ENCODE results near the gene DOK1.

DOK1 gene

GRCh38 chr2:74511104-74511989, 43.2 kb upstream of the DOK1 start:
- Mint-ChIP-seq H3K9me3 (no peaks in the 10 kb centered on the region), H3K27me3 (ENCODE audit: low read depth) (peaks cover 98% of the 10 kb centered on the region), H3K27ac (no peak overlapping the region), H3K36me3 (ENCODE audit: low read depth) (peaks cover 13% of the 10 kb centered on the region), H3K4me3 (no peak overlapping the region), H3K4me1 (peaks cover 17% of the 10 kb centered on the region)
- TF ChIP-seq CTCF (IDR thresholded peaks at IDR 0.05; ENCODE audit: unreplicated experiment in 3 of 3): no peak

GRCh38 chr2:74512744-74513604, 41.5 kb upstream of the DOK1 start:
- Mint-ChIP-seq H3K27me3 (ENCODE audit: low read depth) (peaks cover 99% of the 10 kb centered on the region), H3K4me1 (peaks cover 4% of the 10 kb centered on the region), H3K4me3 (peak overlapping the region in 1 of 3 experiments; percentile 31), H3K27ac (no peak overlapping the region), H3K9me3 (no peaks in the 10 kb centered on the region), H3K36me3 (ENCODE audit: low read depth) (no peaks in the 10 kb centered on the region)
- TF ChIP-seq CTCF (IDR thresholded peaks at IDR 0.05; ENCODE audit: unreplicated experiment in 3 of 3): no peak

GRCh38 chr2:74513605-74514367, 40.7 kb upstream of the DOK1 start:
- no peaks in the 10 kb centered on the region for H3K9me3 Mint-ChIP-seq
- TF ChIP-seq CTCF (IDR thresholded peaks at IDR 0.05; ENCODE audit: unreplicated experiment in 3 of 3): no peak
- H3K4me3 Mint-ChIP-seq: peak overlapping the region in 1 of 3 experiments; percentile 19
- H3K27me3 Mint-ChIP-seq (ENCODE audit: low read depth): peaks cover 99% of the 10 kb centered on the region
- no peaks in the 10 kb centered on the region for H3K4me1 Mint-ChIP-seq
- H3K36me3 Mint-ChIP-seq (ENCODE audit: low read depth): no peaks in the 10 kb centered on the region
- no peak overlapping the region for H3K27ac Mint-ChIP-seq

GRCh38 chr2:74514368-74515270, 39.9 kb upstream of the DOK1 start, which contains the start of gene TLX2:
Gene TLX2 (plus strand): TSS chr2:74514450. CDS start chr2:74514807, 357 bp downstream.
- H3K27ac Mint-ChIP-seq: no peak within 1 kb of the TSS
- H3K9me3 Mint-ChIP-seq: no peaks in the 10 kb centered on the region
- TF ChIP-seq CTCF (IDR thresholded peaks at IDR 0.05; ENCODE audit: unreplicated experiment in 3 of 3): no peak
- peak within 1 kb of the TSS in 2 of 3 experiments; percentile 32 to 59 for H3K4me3 Mint-ChIP-seq
- H3K4me1 Mint-ChIP-seq: no peaks in the 10 kb centered on the region
- peaks cover 99% of the 10 kb centered on the region for H3K27me3 Mint-ChIP-seq (ENCODE audit: low read depth)
- no peaks in the 10 kb centered on the region for H3K36me3 Mint-ChIP-seq (ENCODE audit: low read depth)

Measured in nephron (organoid).